Dedifferentiated amniotic fluid mesenchymal stem cell (primary cell): ENCODE results near the gene KDM4E.
"Not testable (repeated sequence)": the region's sequence is repeated elsewhere in the genome, so short reads cannot be mapped to it uniquely, and the experiment has no call there.

Experiments used
- DNase-seq: peaks from one replicate; pipeline ENCODE4 v3.0.0-alpha.2; 2016; ENCODE audit errors: extremely low spot score

KDM4E gene

DNA sequence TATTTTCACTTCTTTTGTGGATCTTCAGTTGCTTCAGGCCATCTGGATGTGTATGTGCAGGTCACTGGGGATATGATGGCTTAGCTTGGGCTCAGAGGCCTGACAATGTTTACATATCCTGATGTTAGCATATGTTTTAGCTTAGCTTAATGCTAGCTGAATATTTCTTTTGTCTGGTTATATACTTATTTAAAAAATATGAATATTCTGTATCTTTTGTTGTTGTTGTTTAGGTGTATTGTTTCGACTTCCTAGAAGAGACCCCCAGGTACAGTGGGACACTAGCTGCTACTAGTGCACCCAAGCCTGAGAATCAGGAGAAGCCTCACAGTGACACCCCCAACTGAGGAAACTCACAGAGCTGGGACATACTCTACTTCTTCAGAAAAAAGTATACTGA, at the start of gene KDM4E:
TSS of gene KDM4E (plus strand) at position 301 of the 400 bp plus-strand sequence. CDS start 300 bp downstream, outside the sequence.
- DNase-seq = no peak

DNA sequence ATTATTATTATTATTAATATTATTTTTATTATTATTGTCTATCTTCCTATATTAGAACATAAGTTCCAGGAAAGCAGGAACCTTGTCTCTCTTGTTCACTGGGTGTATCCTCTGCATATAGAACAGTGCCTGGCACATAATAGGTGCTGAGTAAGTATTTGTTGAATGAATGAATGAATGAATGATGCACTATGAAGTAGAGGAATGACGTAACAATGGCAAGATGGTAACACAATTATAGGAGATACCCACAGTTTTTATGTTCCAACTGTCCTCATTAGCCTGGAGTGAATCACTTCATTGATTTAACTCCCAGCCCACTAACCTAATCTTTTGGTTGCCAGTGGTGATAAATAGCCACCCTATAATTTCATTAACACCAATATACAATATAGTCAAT, 49.5 kb upstream of the KDM4E start:
- DNase-seq = no peak

DNA sequence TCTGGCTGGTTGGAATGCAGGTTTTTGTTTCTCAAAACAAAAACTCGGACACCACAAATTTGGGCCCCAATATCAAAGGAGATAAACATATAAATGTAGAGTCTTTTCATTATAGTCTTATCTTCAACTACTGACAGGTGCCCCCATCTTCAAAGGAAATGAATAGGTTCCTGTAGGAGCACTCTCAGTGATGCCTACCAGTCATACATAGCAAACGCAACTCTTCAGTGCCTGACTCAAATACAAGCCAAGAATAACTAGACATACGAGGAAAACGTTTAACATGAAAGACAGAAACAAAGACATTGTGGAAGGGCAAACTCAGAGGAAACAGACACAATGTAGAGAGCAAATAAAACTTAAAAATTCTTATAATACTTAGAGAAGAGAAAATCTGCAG, 37.7 kb upstream of the KDM4E start:
- DNase-seq = no peak

DNA sequence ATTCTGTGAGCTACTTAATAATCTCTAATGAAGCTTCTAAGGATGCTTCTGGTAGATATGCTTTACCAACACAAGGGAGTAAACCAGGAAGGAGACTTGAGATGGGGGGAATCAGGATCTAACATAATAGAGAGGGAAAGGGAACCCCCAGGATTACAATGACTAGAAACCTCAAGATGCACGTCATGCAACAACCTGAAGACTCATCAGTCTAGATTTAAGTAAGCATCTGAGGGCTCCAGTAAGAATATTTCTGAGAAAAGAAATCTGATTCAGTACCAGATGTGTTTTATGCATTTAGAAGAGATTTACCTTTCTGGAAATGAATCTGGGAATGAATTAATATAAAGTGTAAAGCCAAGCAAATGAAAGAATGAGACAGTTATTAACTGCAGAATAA, 36.3 kb upstream of the KDM4E start:
- no peak for DNase-seq

DNA sequence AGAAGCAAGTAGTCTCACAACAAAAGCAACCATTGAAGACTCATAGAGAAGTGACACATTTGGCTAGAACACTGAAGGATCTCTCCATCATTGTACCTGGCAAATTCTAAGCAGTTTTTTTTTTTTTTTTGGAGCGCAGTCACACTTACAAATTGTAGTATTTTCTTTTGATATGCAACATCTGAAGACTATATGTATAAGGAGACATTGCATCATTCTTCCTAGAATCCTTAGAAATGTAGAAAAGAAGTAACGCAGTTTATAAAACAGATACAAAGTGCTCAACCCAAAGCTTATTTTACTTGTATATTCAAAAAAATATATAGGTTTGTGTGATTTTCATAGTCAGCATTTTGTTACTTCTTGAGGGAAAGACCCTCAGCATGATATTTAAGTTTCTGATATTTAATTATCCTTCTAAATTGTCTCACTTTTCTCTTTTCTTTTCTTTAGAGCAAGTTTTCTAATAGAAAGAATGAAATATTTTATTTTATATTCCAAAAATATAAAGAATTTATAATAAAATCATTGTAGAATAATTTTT, 31.6 kb upstream of the KDM4E start:
- DNase-seq = no peak

DNA sequence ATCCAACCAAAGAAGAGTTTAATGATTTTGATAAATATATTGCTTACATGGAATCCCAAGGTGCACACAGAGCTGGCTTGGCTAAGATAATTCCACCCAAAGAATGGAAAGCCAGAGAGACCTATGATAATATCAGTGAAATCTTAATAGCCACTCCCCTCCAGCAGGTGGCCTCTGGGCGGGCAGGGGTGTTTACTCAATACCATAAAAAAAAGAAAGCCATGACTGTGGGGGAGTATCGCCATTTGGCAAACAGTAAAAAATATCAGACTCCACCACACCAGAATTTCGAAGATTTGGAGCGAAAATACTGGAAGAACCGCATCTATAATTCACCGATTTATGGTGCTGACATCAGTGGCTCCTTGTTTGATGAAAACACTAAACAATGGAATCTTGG, 27.6 kb upstream of the KDM4E start:
- no peak for DNase-seq

DNA sequence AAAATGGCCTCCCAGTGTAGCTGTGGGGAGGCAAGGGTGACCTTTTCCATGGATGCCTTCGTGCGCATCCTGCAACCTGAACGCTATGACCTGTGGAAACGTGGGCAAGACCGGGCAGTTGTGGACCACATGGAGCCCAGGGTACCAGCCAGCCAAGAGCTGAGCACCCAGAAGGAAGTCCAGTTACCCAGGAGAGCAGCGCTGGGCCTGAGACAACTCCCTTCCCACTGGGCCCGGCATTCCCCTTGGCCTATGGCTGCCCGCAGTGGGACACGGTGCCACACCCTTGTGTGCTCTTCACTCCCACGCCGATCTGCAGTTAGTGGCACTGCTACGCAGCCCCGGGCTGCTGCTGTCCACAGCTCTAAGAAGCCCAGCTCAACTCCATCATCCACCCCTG, 26.8 kb upstream of the KDM4E start:
- no peak for DNase-seq

DNA sequence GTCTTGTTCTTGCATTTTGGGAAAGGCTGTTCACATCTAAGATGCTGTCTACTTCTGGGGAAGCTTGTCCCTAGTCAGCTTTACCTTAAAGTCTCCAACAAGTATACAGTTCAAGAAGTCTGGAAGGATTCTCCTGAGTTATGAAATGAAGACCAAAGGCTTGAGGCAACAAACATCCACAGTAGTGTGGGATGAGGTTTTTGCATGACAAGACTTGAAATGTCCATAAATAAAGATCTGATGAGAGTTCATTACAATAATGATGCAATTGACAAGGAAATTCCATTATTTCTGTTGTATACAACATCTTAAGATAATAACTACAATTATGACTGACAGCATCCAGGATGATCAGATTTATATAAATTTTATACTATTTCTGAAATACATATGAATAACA, 21.3 kb upstream of the KDM4E start:
- DNase-seq = no peak

DNA sequence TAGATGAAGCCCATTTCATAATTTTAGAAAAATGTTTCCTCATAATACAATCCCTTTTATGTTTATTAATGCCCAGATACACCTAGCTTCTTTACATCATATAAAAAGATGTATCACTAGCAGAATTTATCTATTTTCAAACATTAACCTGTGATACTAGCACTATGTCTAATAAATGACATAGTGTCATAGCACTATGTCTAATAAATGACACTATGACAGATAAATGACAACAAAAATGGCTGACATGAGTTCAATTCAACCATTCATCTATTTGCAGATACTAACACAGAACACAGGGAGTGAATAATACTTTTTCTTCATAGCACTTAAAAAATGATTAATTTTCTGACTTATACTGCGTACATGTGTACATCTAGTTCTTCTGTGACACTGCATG, 19.4 kb upstream of the KDM4E start:
- no peak for DNase-seq

DNA sequence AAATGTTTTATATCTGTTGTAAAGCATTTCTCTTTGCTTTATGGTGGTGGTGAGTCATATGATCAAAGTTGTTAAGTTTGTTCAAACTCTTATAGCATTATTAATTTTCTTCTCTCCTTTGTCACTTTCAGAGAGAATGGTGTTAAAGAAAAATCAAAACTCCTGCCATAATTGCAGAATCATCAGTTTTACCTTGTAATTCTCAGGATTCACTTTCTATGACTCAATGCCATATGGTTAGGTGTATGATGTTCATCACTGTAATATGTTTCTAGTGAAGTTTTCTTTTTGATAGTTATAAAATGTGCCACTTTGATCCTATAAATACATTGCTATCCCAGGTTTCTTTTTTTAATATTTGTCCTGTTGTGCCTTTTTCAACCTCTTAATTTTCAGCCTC, 13.7 kb upstream of the KDM4E start:
- no peak for DNase-seq

DNA sequence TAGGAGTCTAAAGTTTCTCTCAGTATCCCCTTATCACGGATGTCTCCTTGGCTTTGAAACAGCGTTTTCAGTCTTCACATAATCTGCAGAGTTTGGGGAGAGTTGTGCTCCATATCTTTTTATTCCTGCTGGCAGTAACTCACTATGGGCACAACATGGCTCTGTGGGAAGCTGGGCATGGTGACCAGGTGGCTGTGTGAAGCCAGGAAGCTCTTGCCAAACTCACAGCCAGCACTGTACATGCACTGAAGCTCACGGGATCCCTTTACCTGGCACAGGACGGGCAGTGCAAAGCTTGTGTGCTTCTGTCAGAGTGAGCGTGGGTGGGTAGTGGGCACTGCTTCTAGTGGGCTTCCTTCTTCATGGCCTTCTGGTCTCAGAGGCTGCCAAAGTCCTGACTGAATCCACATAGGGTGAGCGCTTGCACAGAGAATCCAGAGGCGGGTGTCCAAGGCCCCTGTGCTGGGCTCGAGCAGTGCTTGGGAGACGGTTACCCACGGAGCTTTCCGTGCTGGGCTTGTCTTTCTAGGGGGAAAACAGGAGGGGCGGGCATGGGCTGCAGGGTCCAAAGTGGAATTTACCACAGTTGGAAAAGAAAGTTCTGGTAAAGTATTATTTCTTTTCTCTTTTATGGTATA, 10.8 kb upstream of the KDM4E start:
- DNase-seq = no peak

DNA sequence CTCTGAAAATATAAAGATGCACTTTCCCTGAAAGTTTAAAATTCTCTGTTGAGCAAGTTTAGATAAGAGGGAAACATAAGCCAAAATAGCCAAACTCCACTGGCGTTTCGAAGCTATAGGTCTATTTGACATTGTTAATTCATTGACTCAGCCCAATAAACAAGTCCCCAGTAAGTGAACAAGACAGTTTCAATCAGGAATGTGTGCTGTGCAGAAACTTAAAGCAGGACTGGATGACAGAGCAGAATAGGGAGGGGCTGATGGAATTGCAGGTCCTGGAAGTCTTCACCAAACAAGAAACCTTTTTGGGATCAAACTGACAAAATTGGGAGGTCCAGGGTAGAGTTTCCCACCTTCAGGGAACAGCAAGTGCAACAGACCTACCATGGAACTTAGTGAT, 8.9 kb upstream of the KDM4E start:
- no peak for DNase-seq

DNA sequence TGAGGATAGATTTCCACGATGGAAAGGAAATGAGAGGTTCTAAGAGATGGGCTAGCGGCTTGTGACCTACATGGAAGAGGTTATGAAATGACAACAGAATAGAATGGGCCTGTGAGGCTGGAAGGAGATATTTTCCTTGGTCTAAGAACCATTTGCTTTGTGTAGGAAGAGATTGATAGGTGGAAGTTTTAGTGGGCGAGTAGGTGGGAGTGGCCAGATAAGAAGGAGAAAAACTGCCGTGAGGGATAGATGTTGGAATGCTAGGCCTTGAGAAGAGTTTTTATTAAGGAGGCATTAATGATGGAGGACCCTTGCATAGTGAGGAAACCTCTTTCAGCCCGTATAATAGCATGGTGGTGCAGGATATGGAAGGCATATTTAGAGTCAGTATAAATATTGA, 3.6 kb upstream of the KDM4E start:
- DNase-seq = not testable (repeated sequence)

DNA sequence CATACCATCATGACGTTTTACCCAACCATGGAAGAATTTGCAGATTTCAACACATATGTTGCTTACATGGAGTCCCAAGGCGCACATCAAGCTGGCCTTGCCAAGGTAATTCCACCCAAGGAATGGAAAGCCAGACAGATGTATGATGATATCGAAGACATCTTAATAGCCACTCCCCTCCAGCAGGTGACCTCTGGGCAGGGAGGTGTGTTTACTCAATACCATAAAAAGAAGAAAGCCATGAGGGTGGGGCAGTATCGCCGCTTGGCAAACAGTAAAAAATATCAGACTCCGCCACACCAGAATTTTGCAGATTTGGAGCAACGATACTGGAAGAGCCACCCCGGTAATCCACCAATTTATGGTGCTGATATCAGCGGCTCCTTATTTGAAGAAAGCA, 536 bp downstream of the KDM4E start:
- not testable (repeated sequence) for DNase-seq

DNA sequence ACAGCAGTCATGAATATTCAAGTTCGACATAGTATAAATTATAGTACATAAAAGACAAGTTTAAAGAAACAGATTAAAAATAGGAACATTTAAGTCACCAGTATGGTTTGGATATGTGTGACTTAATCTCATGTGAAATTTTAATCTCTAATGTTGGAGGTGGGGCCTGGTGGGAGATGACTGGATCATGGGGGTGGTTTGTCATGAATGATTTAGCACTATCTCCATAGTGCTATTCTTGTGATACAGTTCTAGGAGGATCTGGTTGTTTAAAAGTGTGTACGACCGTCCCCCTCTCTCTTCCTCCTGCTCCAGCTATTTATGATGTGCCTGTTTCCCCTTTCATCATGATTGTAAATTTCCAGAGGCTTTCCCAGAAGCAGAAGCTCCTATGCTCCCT, 3.3 kb downstream of the KDM4E start:
- no peak for DNase-seq

DNA sequence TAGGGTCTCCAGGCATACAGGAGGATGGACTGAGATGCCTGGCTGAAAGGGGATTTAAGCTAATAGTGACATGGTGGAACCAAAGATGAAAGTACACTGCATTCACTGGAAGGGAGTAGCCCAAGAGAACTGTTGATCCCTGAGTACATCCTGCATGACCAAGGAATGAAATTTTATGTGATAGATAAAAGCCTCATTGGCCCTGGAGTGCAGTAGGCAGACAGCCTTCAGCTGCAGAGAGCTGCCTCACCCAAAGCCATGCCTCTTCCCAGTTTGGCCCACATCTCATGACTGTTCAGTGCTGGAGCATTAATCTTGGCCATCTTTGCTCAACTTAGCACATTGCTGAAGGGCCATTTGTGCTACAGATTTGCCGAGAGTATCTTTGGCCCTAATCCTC, 8.0 kb downstream of the KDM4E start:
- DNase-seq = no peak

DNA sequence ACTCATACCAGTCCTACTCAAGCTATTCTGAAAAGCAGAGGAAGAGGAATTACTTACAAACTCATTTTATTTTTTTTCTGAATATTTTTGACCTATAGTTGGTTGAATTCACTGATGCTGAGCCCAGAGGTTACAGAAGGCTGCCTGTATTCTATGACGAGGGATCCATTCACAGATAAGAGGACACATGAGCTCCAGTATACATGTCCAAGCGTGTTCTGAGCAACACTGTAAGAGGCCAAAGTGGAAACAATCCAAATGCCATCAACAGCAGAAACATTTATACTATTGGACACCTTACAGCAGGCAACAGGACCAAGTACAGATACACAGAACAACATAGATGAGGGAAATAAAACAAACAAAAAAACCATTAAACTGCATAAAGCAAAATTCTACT, 10.3 kb downstream of the KDM4E start:
- no peak for DNase-seq

DNA sequence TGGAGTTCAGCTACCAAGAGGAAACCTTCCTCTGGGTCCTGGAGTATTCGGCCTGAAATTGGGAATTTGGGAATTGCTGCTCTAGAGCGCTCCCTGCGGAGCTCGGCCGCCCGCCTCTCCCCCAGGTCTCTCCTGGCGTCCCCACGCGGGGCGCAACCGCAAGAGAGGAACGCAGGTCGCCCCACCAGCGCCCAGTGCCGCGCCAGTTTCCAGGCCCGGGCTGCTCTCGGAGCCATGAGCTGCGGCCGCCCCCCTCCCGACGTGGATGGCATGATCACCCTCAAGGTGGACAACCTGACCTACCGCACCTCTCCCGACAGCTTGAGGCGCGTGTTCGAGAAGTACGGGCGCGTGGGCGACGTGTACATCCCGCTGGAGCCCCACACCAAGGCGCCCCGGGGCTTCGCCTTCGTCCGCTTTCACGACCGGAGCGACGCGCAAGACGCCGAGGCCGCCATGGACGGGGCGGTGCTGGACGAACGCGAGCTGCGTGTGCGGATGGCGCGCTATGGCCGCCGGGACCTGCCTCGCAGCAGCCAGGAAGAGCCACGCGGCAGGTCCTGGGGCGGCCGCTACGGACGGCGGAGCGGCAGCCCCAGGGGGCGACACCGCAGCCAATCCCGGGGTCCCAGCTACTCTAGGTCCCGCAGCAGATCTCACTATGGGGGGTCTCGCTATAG, 12.4 kb downstream of the KDM4E start:
- DNase-seq = not testable (repeated sequence)

DNA sequence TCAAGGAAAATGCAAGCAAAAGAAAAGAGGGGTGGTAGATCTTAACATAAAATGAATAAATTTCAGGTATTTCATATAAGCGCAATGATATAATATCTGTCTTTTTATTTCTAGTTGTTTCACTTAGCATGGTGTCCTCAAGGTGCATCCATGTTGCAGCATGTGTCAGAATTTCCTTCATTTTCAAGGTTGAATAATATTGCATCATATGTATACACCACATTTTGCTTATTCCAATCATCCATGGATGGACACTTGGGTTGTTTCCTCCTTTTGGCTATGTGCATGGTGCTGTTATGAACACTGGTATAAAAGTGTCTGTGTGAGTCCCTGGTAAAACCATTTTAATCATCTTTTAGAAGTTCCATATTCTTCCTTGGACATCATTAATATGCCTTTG, 17.2 kb downstream of the KDM4E start:
- no peak for DNase-seq

DNA sequence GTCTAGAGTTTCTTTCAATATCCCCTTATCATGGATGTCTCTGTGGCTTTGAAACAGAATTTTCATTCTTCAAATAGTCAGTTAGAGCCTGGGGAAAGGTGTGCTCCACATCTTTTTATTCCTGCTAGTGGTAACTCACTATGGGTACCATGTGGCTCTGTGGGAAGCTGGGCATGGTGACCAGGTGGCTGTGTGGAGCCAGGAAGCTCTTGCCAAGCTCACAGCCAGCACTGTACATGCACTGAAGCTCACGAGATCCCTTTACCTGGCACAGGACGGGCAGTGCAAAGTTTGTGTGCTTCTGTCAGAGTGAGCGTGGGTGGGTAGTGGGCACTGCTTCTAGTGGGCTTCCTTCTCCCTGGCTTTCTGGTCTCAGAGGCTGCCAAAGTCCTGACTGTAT, 17.8 kb downstream of the KDM4E start:
- DNase-seq = no peak

DNA sequence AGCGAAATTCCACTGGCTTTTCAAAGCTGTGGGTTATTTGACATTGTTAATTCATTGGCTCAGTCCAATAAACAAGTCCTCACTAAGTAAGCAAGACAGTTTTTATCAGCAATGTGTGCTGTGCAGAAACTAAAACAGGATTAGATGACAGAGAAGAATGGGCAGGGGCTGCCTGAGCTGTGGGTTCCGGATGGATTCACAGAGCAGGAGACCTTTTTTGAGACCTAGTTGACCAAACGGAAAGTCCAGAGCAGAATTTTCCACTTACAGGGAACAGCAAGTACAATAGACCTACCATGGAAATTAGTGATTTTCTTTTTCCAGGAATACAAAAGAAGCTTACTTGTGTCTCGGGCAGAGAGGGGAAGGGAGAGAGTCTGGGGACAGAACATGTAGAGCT, 19.0 kb downstream of the KDM4E start:
- DNase-seq = no peak

DNA sequence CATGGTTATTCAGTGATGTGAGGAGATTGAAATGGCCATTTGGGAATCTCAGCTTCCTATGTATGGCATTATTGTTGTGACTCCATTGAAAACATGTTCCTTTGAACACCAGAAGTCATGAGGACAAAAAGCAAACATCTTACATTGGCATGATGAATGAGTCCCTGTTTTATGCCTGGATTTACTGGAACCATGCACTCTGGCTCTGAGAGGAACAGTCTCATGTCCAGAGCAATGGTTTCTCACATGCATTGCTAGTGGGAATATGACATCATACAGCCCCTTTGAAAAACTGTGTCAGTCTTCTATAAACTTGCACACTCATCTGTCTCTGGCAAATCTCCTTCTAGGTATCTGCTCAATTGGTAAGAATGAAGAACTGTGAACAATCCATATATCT, 20.8 kb downstream of the KDM4E start:
- DNase-seq = no peak

DNA sequence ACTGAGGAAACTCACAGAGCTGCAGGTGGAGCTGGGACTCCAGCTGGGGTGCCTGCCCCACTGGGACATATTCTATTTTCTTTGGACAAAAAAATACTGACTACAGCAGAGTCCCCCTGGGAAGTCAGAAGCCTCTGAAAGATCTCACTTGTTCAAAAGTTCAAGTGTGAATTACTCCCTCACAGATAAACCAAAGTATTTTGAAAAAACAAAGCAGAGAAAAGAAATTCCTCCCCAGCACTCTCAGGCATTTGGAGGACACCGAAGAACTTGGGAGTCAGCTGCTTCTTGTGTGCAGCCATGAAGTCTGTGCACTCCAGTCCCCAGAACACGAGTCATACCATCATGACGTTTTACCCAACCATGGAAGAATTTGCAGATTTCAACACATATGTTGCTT, 24.1 kb downstream of the KDM4E start, which contains the start of gene KDM4F:
TSS of gene KDM4F (plus strand) at position 301 of the 400 bp plus-strand sequence.
- DNase-seq = not testable (repeated sequence)
